ENCODE results near the gene IL13RA1. TPM values are rescaled to one million over a fixed set of nuclear protein-coding genes. Genes with fewer than 3 reads are reported as not detected.

The IL13RA1 gene
- total RNA-seq, 1 experiment from 2014 or later = 28.2 TPM

DNA sequence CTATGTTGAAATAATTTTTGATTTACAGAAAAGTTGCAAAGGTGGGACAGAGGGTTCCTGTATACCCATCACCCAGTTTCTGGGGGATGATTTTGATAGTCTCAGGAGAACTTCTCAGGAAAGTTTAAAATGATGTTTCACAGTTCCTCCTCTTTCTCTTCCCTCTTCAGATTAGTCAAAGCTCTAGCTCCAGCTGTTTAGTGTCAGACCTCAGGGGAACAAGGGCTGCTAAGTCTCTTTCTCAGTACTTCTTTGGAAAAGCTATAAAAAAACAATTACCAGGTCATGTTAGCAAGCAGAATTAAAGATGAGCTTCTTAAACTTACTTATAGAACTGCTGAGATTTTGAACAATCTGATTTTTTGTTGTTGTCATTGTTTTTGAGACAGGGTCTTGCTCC lies 12.2 kb downstream of the IL13RA1 start:
- CTCF ChIA-PET = no interaction called here

More for the DNA sequence above, 12.2 kb downstream of the IL13RA1 start:
- H3K4me1 ChIP-seq (ENCODE audit: control insufficient read depth in 1 of 2, insufficient read depth in 2 of 2, low read length in 2 of 2) = peaks cover 22 to 32% of the 10 kb centered on the region in 2 experiments
- no peak overlapping the region for H2AFZ ChIP-seq (ENCODE audit: low read depth, low read length, poor library complexity, severe bottlenecking)
- no TSS peak for BruUV-seq (replicated peaks)
- 0 out of 2 replicates have a peak, but pooled peaks cover 6% of the 10 kb centered on the region for H3K79me2 ChIP-seq (ENCODE audit: insufficient read depth, low read length)
- intact Hi-C loops (cut with micrococcal nuclease) = no loop called here
- no peak for TF ChIP-seq SP1 (IDR thresholded peaks at IDR 0.05; ENCODE audit: low read depth)
- no peak for TF ChIP-seq POLR2A (IDR thresholded peaks at IDR 0.05; ENCODE audit: borderline replicate concordance, extremely low read depth, insufficient read depth, insufficient read length)
- TF ChIP-seq ZNF274 (IDR thresholded peaks at IDR 0.05; ENCODE audit: low read depth, low read length) = no peak
- TF ChIP-seq EGR1 (IDR thresholded peaks at IDR 0.05; ENCODE audit: low read depth) = no peak
- no peak for TF ChIP-seq CBX3 (IDR thresholded peaks at IDR 0.05; ENCODE audit: low read depth)
- no peak for TF ChIP-seq CEBPB (IDR thresholded peaks at IDR 0.05; ENCODE audit: low read depth)
- TF ChIP-seq, protein P1, sequence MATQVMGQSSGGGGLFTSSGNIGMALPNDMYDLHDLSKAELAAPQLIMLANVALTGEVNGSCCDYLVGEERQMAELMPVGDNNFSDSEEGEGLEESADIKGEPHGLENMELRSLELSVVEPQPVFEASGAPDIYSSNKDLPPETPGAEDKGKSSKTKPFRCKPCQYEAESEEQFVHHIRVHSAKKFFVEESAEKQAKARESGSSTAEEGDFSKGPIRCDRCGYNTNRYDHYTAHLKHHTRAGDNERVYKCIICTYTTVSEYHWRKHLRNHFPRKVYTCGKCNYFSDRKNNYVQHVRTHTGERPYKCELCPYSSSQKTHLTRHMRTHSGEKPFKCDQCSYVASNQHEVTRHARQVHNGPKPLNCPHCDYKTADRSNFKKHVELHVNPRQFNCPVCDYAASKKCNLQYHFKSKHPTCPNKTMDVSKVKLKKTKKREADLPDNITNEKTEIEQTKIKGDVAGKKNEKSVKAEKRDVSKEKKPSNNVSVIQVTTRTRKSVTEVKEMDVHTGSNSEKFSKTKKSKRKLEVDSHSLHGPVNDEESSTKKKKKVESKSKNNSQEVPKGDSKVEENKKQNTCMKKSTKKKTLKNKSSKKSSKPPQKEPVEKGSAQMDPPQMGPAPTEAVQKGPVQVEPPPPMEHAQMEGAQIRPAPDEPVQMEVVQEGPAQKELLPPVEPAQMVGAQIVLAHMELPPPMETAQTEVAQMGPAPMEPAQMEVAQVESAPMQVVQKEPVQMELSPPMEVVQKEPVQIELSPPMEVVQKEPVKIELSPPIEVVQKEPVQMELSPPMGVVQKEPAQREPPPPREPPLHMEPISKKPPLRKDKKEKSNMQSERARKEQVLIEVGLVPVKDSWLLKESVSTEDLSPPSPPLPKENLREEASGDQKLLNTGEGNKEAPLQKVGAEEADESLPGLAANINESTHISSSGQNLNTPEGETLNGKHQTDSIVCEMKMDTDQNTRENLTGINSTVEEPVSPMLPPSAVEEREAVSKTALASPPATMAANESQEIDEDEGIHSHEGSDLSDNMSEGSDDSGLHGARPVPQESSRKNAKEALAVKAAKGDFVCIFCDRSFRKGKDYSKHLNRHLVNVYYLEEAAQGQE (IDR thresholded peaks at IDR 0.05; ENCODE audit: low read depth) = no peak
- no peaks in the 10 kb centered on the region for H3K36me3 ChIP-seq (ENCODE audit: control insufficient read depth in 1 of 2, insufficient read depth in 2 of 2, low read length in 2 of 2)
- H3K4me3 ChIP-seq (replicated peaks in 1 of 2; ENCODE audit: low read depth in 1 of 2, low read length in 2 of 2) = no peak overlapping the region
- no peak for ATAC-seq
- H3K27me3 ChIP-seq (ENCODE audit: insufficient read depth, low read length) = no peaks in the 10 kb centered on the region
- no peaks in the 10 kb centered on the region for H4K20me1 ChIP-seq (ENCODE audit: insufficient read depth)
- no peak overlapping the region for H3K9ac ChIP-seq (ENCODE audit: low read length)
- no peak for DNase-seq (ENCODE audit: low read depth, low spot score)
- H3K9me2 ChIP-seq (ENCODE audit: insufficient read depth) = no peaks in the 10 kb centered on the region
- ChIA-PET RAD21 (ENCODE audit: low non-redundant PET in 1 of 2, low total read pairs in 2 of 2, uncharacterized antibody in 2 of 2, unreplicated experiment in 2 of 2) (no interaction called here), POLR2A (no interaction called here)
- H3K9me3 ChIP-seq (ENCODE audit: control insufficient read depth in 1 of 2, insufficient read depth in 1 of 2, low read depth in 1 of 2, low read length in 2 of 2) = no peaks in the 10 kb centered on the region
- H3K4me2 ChIP-seq (ENCODE audit: low read length) = no peak overlapping the region
- H3K27ac ChIP-seq (ENCODE audit: low read depth, low read length) = no peak overlapping the region
